Measurements from ENCODE around the gene SLC7A7. TPM values are rescaled to one million over a fixed set of nuclear protein-coding genes. Genes with fewer than 3 reads are reported as not detected.
A peak's percentile ranks its signal among the peaks of the same experiment; 100 is the strongest.

Gene SLC7A7
- total RNA-seq, 1 experiment from 2014 or later: 443 TPM

DNA sequence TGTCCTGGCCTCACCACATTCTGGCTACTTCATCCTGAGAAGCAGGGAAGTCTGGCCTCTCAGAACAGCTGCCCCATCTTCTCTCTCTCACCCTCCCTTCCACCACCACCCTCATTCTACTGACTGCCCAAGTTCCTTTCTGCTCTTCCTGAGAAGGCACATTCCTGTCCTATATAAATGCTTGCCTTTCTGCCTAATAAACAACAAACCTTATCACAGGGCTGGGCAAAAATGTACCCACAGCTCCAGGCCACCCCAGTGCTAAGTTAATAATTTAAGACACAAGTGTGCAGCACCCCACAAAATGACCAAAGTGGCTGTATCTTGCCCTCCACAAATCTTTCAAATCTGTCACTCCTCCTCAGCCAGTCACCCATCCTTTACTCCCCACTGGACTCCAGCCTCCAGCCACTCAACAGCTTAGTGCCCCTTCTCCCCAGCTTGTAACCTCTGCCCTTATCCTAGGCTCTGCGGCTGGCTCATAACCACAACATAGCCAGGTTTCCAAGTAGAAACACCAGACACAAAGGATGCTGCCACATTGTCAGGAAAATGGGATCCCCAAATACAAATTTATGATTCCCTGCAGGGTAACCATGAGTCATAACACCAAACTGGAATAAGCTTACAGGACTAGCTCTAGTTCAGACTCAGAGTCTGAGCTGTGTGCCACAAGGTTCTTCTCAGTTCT is 33.8 kb downstream of the SLC7A7 start:
- Histone ChIP-seq H3K9me3 (no peaks in the 10 kb centered on the region), H3K4me3 (ENCODE audit: low read depth, low read length) (no peak overlapping the region), H3K4me1 (peaks cover 14% of the 10 kb centered on the region), H3K27me3 (replicated peaks; ENCODE audit: control insufficient read depth, insufficient read depth, low read length) (no peaks in the 10 kb centered on the region), H3K36me3 (ENCODE audit: control insufficient read depth, insufficient read depth, low read length) (peaks cover 4% of the 10 kb centered on the region; the same call in 1 of the 2 replicates)
- H3K4me3 Mint-ChIP-seq (ENCODE audit: unreplicated experiment): peak overlapping the region; percentile 5
- no TSS peak for BruUV-seq (replicated peaks)
- no peaks in the 10 kb centered on the region for H3K9me3 Mint-ChIP-seq (ENCODE audit: unreplicated experiment)
- ChIA-PET POLR2A (interaction anchor here (1.2 kb wide), 1 partner anchor 41 kb away, joined by 3 read pairs; no protein-coding TSS in a partner anchor), CTCF (interaction anchor here (0.5 to 1.4 kb wide), 2 partner anchors 41 to 68 kb away, joined by 3 to 4 read pairs; no protein-coding TSS in a partner anchor)
- TF ChIP-seq, protein P1, sequence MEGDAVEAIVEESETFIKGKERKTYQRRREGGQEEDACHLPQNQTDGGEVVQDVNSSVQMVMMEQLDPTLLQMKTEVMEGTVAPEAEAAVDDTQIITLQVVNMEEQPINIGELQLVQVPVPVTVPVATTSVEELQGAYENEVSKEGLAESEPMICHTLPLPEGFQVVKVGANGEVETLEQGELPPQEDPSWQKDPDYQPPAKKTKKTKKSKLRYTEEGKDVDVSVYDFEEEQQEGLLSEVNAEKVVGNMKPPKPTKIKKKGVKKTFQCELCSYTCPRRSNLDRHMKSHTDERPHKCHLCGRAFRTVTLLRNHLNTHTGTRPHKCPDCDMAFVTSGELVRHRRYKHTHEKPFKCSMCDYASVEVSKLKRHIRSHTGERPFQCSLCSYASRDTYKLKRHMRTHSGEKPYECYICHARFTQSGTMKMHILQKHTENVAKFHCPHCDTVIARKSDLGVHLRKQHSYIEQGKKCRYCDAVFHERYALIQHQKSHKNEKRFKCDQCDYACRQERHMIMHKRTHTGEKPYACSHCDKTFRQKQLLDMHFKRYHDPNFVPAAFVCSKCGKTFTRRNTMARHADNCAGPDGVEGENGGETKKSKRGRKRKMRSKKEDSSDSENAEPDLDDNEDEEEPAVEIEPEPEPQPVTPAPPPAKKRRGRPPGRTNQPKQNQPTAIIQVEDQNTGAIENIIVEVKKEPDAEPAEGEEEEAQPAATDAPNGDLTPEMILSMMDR (IDR thresholded peaks at IDR 0.05; ENCODE audit: insufficient read depth in 1 of 2, low read depth in 1 of 2, low read length in 1 of 2, severe bottlenecking in 1 of 2, unreplicated experiment in 1 of 2): no peak
- H3K36me3 Mint-ChIP-seq (ENCODE audit: insufficient read depth, unreplicated experiment): peaks cover 94% of the 10 kb centered on the region
- no peaks in the 10 kb centered on the region for H3K27me3 Mint-ChIP-seq (ENCODE audit: insufficient read depth, unreplicated experiment)
- DNase-seq: no peak
- H3K4me1 Mint-ChIP-seq (ENCODE audit: low read depth, unreplicated experiment): peaks cover 10% of the 10 kb centered on the region
- intact Hi-C loops (cut with micrococcal nuclease; ENCODE audit: unreplicated experiment): no loop called here
- H3K27ac Mint-ChIP-seq (ENCODE audit: unreplicated experiment): peak overlapping the region; percentile 30

GRCh38 chr14:22780941-22781300 is 34.3 kb downstream of the SLC7A7 start:
- ChIA-PET POLR2A (interaction anchor here (0.7 to 1.2 kb wide), 2 partner anchors 42 kb away, joined by 3 read pairs; no protein-coding TSS in a partner anchor), CTCF (no interaction called here)
- no peaks in the 10 kb centered on the region for H3K27me3 Mint-ChIP-seq (ENCODE audit: insufficient read depth, unreplicated experiment)
- intact Hi-C loops (cut with micrococcal nuclease; ENCODE audit: unreplicated experiment): no loop called here
- Histone ChIP-seq H3K27me3 (replicated peaks; ENCODE audit: control insufficient read depth, insufficient read depth, low read length) (no peaks in the 10 kb centered on the region), H3K9me3 (no peaks in the 10 kb centered on the region), H3K4me3 (ENCODE audit: low read depth, low read length) (no peak overlapping the region), H3K36me3 (ENCODE audit: control insufficient read depth, insufficient read depth, low read length) (peaks cover 4% of the 10 kb centered on the region; the same call in 1 of the 2 replicates), H3K4me1 (peaks cover 14% of the 10 kb centered on the region)
- no peak for DNase-seq
- H3K4me1 Mint-ChIP-seq (ENCODE audit: low read depth, unreplicated experiment): peaks cover 10% of the 10 kb centered on the region
- no peak overlapping the region for H3K4me3 Mint-ChIP-seq (ENCODE audit: unreplicated experiment)
- H3K36me3 Mint-ChIP-seq (ENCODE audit: insufficient read depth, unreplicated experiment): peaks cover 94% of the 10 kb centered on the region
- no TSS peak for BruUV-seq (replicated peaks)
- TF ChIP-seq, protein P1 (IDR thresholded peaks at IDR 0.05; ENCODE audit: insufficient read depth in 1 of 2, low read depth in 1 of 2, low read length in 1 of 2, severe bottlenecking in 1 of 2, unreplicated experiment in 1 of 2): no peak
- H3K9me3 Mint-ChIP-seq (ENCODE audit: unreplicated experiment): no peaks in the 10 kb centered on the region
- peak overlapping the region; percentile 30 for H3K27ac Mint-ChIP-seq (ENCODE audit: unreplicated experiment)

- Mint-ChIP-seq H3K27ac (ENCODE audit: unreplicated experiment) (peak overlapping the region; percentile 30), H3K36me3 (ENCODE audit: insufficient read depth, unreplicated experiment) (peaks cover 94% of the 10 kb centered on the region), H3K9me3 (ENCODE audit: unreplicated experiment) (no peaks in the 10 kb centered on the region), H3K4me3 (ENCODE audit: unreplicated experiment) (no peak overlapping the region), H3K4me1 (ENCODE audit: low read depth, unreplicated experiment) (peaks cover 10% of the 10 kb centered on the region), H3K27me3 (ENCODE audit: insufficient read depth, unreplicated experiment) (no peaks in the 10 kb centered on the region)
- DNase-seq: no peak
- intact Hi-C loops (cut with micrococcal nuclease; ENCODE audit: unreplicated experiment): no loop called here
- Histone ChIP-seq H3K36me3 (ENCODE audit: control insufficient read depth, insufficient read depth, low read length) (peaks cover 5% of the 10 kb centered on the region; the same call in 1 of the 2 replicates), H3K9me3 (no peaks in the 10 kb centered on the region), H3K4me3 (ENCODE audit: low read depth, low read length) (no peak overlapping the region), H3K27me3 (replicated peaks; ENCODE audit: control insufficient read depth, insufficient read depth, low read length) (no peaks in the 10 kb centered on the region), H3K4me1 (peaks cover 14% of the 10 kb centered on the region)
- TF ChIP-seq, protein P1 (IDR thresholded peaks at IDR 0.05; ENCODE audit: insufficient read depth in 1 of 2, low read depth in 1 of 2, low read length in 1 of 2, severe bottlenecking in 1 of 2, unreplicated experiment in 1 of 2): no peak
- ChIA-PET POLR2A (interaction anchor here (0.7 kb wide), 1 partner anchor 43 kb away, joined by 3 read pairs; no protein-coding TSS in a partner anchor), CTCF (no interaction called here)
- no TSS peak for BruUV-seq (replicated peaks)
These were observed 35.0 kb downstream of the SLC7A7 start for GRCh38 chr14:22780105-22780679.

Data from Caco-2 (cell line).